Stimulated activated CD4-positive, alpha-beta T cell treated with anti-CD3 and anti-CD28 coated beads, Interleukin-1b, Interleukin-23, amount 100 ng/mL, for 1 hour (primary cell): ENCODE results near the gene TMEM129.
A peak's percentile ranks its signal among the peaks of the same experiment; 100 is the strongest.
"Not testable (repeated sequence)": the region's sequence is repeated elsewhere in the genome, so short reads cannot be mapped to it uniquely, and the experiment has no call there.

Experiments used
- DNase-seq, 2 donors: peaks; one replicate each; pipeline ENCODE4 v3.0.0-alpha.2; 2020; ENCODE audit warnings: low read depth in 2 of 2

The TMEM129 gene

GRCh38 chr4:1695913-1696312 lies 25.2 kb downstream of the TMEM129 start:
- DNase-seq: no peak

GRCh38 chr4:1693131-1693896 lies 27.8 kb downstream of the TMEM129 start:
- DNase-seq: peak; percentile 50 to 57

DNA sequence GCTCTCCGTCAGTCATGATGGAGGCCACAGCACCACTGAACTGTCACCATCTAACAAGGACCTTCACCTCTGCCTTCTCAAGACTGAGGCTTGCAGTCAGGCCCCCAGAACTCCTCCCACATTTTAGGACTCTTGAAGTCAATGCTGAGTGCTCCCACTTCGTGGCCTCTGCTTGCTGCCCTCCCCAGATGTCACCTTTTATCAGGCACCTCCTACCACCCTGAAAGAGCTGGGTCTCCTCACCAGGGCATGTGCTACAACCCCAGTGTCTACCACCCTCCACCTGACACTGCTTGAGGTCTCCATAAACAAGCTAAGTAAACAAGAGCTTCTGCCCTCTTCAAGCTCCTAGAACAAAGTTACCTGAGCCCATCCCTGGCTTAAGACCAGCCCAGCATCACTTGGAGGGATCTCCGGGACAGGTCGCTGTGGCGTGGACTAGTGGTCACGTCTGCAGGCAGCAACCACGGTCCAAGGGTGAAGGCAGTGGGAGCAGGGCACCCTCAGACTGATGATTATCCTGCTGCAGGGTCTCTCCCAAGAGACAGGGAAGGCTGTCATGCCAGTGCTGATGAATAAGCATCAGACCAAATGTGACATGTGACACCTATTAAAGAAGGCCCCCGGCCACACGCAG lies 29.3 kb downstream of the TMEM129 start:
- DNase-seq: no peak

GRCh38 chr4:1690698-1691097 lies 30.4 kb downstream of the TMEM129 start:
- no peak for DNase-seq

GRCh38 chr4:1686440-1687036 lies 34.6 kb downstream of the TMEM129 start:
- no peak for DNase-seq

GRCh38 chr4:1685235-1686150 lies 35.6 kb downstream of the TMEM129 start:
- DNase-seq: no peak

DNA sequence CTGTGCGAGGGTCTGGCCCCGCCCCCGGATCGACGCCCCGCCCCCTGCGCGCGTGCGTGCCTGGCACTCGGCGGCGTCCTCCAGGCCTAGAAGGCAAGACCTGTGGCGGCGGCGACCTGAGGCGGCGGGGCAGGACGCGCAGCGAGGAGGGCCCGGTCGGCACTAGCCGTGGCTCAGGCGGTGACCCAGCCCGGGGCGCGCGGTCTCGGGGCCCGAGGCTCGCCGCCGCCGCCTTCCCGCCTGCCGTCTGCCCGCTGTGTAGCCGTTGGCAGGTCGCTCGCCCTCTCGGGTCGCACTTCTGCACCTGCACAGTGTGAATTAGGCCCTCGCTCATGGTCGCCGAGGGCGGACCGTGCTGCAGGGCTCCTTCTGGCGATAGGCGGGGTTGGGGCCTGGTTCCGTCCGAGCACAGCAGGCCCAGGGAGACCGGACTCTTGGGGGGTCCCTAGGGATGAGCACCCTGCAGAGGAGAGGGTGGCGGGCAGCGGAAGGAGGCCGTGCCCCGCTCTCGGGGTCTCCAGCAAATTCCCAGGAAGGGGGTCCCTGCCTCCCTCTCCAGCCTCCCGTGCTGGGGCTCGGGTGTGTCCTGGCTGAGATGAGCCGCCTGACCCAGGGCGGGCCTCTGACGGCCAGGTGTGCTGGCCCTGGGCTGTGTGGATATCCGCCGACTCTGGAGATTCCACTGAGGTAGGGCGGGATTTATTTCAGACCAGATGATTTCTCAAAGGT lies 36.5 kb downstream of the TMEM129 start:
- peak in 1 of 2 donors; percentile 97 for DNase-seq

GRCh38 chr4:1683736-1684505 lies 37.2 kb downstream of the TMEM129 start, which contains the start of gene FAM53A:
Gene FAM53A, minus strand, starts transcription at chr4:1684313. Its CDS starts 15,572 bp downstream, at chr4:1668741.
- DNase-seq: peak; percentile 6 to 86

DNA sequence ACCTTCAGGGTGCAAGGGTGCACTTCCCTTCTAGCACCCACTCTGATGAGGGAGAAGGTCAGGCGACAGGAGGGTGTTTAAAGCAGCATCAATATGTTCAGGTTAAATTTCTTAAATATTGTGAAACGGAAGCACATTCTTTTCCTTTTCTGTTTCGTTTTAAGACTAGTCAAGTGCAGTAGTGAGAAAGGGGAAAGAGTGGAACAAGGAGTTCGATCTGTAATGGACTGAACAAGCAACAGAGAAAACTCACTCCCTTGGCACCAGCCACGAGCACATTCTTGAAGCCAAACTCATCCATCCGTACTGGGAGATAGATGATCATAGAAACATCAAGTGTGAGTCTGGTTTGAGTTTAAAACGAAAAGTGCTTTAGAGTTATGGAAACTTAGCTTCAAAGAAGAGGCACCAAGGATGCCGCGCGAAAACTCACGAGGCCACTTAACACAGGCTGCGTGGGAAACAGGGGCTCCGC lies 37.8 kb downstream of the TMEM129 start:
- no peak for DNase-seq

- DNase-seq: no peak
Measured at GRCh38 chr4:1682860-1683259, 38.3 kb downstream of the TMEM129 start.

- DNase-seq: no peak
Measured at GRCh38 chr4:1678244-1678643, 42.9 kb downstream of the TMEM129 start.

GRCh38 chr4:1676605-1677525 lies 44.3 kb downstream of the TMEM129 start:
- no peak for DNase-seq

- no peak for DNase-seq
Measured at GRCh38 chr4:1675802-1676137, 45.4 kb downstream of the TMEM129 start.

DNA sequence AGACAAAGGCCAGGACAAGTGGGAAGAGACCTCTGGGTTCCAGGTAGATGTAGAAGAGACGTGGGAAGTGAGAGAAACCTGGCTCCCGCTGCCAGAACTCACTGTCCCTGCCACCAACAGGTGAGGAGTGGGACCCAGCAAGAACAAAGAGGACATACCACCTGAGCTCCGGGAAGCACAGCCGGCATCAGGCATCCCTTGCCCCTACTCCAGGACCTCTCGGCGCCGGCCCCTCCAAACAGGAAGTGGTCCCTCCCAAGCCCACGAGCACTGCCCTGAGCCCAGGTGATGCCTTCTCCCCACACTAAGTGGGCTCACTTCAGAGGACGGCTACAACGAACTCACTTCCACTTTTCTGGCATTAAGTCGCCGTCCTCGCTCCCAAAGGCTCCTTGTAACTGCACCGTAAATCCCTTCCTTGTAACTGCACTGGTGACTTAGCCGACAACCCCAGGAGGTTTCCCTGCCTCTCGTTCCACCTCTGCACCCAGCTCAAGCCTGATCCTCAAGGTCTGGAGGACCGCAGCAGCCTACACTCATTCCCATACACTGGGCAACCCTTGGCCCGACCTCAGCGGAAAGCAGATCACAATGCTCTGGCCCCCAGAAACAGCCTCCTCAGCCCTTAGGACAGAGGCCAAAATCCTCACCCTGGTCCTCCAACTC lies 45.9 kb downstream of the TMEM129 start:
- no peak for DNase-seq

DNA sequence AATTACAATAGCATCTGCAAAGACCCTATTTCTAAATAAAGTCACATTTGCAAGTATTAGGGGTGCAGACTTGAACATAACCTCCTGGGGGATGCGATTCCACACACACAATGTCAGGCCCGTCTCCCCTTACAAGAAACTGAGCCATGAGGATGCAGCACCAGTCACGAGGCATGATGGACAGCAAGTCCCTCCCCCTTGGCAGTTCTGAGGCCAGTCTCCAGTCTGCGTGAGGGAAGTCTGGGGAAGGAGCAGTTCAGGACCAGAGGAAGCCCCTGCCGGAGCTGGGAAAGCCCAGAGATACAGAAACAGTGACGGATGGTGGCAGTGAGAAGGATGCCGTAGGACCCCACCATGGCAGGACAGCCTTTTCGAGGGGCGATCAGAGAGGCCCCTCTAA lies 46.4 kb downstream of the TMEM129 start:
- DNase-seq: no peak

GRCh38 chr4:1673671-1674070 lies 47.5 kb downstream of the TMEM129 start:
- DNase-seq: no peak

- not testable (repeated sequence) for DNase-seq
Measured at GRCh38 chr4:1671011-1671410, 50.1 kb downstream of the TMEM129 start.

DNA sequence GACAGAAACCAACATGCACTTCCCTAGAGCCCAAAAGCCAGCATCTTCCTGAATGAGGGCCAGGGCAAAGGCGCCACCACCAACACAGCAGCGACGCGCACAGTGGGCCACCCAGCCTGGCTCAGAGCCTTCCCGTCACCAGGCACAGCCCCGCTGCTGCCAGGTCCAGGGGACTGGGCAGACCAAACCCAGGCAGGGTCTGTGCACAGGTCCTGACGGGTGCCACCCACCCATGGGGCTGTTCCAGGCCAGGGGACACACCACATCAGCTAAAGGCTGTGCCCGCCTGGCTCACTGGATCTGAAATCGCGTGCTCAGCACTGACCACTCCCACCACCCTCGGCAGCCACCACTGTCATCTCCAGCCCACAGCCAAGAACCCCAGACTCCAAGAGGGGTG lies 50.8 kb downstream of the TMEM129 start:
- DNase-seq: no peak

DNA sequence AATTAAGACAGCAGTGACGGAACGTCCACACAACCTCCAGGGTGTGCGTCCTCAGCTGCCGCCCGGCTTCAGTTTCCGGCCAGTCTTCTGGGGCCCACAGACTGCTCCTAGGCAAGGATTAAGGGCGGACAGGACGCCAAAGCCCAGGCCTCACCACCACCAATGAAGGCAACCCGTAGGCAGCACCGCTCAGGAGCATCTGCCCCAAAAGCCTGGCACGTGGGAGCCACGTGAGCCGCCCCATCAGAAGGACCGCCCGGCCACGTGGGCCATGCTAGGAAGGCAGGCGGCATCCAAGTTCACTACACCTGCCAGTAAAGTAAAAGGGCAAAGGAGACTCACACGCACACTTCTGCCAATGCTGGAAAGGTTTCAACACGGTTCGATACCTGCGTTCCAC lies 51.3 kb downstream of the TMEM129 start:
- no peak for DNase-seq
